Neural progenitor cell (in vitro differentiated cells): Measurements from ENCODE around the gene SCN1B. TPM values are rescaled to one million over a fixed set of nuclear protein-coding genes. Genes with fewer than 3 reads are reported as not detected.
"Not testable (repeated sequence)": the region's sequence is repeated elsewhere in the genome, so short reads cannot be mapped to it uniquely, and the experiment has no call there.

ENCODE experiments used
- DNase-seq: peaks from one replicate; pipeline ENCODE4 v3.0.0-alpha.2; 2016; ENCODE audit warnings: low spot score
- H2AFZ ChIP-seq: fragments of 200-600 bp; sonication (generic); replicated peaks from 2 replicates; pipeline ENCODE4 v1.6.1; 2016; ENCODE audit warnings: antibody characterized with exemption
- H3F3A ChIP-seq: fragments of 200-600 bp; sonication (generic); 2 replicates; pipeline ENCODE4 v1.6.1; 2016; ENCODE audit warnings: antibody characterized with exemption, low read depth
- H3K27ac ChIP-seq: fragments of 200-600 bp; sonication (generic); 2 replicates; pipeline ENCODE4 v1.5.1; 2016; ENCODE audit warnings: mild to moderate bottlenecking
- H3K27me3 ChIP-seq: fragments of 200-600 bp; sonication (generic); 2 replicates; pipeline ENCODE4 v1.6.1; 2016; ENCODE audit warnings: mild to moderate bottlenecking, moderate library complexity
- H3K36me3 ChIP-seq: fragments of 200-600 bp; sonication (generic); 2 replicates; pipeline ENCODE4 v1.5.1; 2016
- H3K4me1 ChIP-seq: fragments of 200-600 bp; sonication (generic); 2 replicates; pipeline ENCODE4 v1.6.1; 2016; ENCODE audit warnings: mixed run types
- H3K4me2 ChIP-seq: fragments of 200-600 bp; sonication (generic); 2 replicates; pipeline ENCODE4 v1.6.1; 2016
- H3K4me3 ChIP-seq: fragments of 200-600 bp; sonication (generic); 2 replicates; pipeline ENCODE4 v1.5.1; 2016
- H3K79me2 ChIP-seq: fragments of 200-600 bp; sonication (generic); 2 replicates; pipeline ENCODE4 v1.6.1; 2016; ENCODE audit warnings: low read depth
- H3K9ac ChIP-seq: fragments of 200-600 bp; sonication (generic); 2 replicates; pipeline ENCODE4 v1.6.1; 2016
- H3K9me3 ChIP-seq: fragments of 200-600 bp; sonication (generic); 2 replicates; pipeline ENCODE4 v1.5.1; 2016; ENCODE audit warnings: low read depth
- H4K20me1 ChIP-seq: fragments of 200-600 bp; sonication (generic); 2 replicates; pipeline ENCODE4 v1.6.1; 2016; ENCODE audit warnings: low read depth
- H3K27ac Mint-ChIP-seq: 3 replicates; pipeline ENCODE4 v1.8.0; 2021; ENCODE audit warnings: mixed read lengths
- H3K27me3 Mint-ChIP-seq: 2 replicates; pipeline ENCODE4 v1.8.0; 2022; ENCODE audit warnings: low read depth, mild to moderate bottlenecking, inconsistent platforms, moderate library complexity, mixed read lengths; ENCODE audit not compliant: insufficient read depth
- H3K36me3 Mint-ChIP-seq: 3 replicates; pipeline ENCODE4 v1.8.0; 2021; ENCODE audit warnings: mixed read lengths
- H3K4me1 Mint-ChIP-seq: 3 replicates; pipeline ENCODE4 v1.8.0; 2021; ENCODE audit warnings: mixed read lengths
- H3K4me3 Mint-ChIP-seq: 3 replicates; pipeline ENCODE4 v1.8.0; 2021; ENCODE audit warnings: mild to moderate bottlenecking, moderate library complexity, mixed read lengths
- H3K9me3 Mint-ChIP-seq: 3 replicates; pipeline ENCODE4 v1.8.0; 2020; ENCODE audit warnings: mixed read lengths
- CTCF ChIP-seq: fragments of 200-600 bp; sonication (generic); IDR thresholded peaks from 2 replicates; pipeline ENCODE4 v1.5.1; 2017; ENCODE audit warnings: antibody characterized with exemption, mild to moderate bottlenecking
- EZH2 ChIP-seq: fragments of 200-600 bp; sonication (generic); IDR thresholded peaks from 2 replicates; pipeline ENCODE4 v1.6.1; 2017; ENCODE audit warnings: antibody characterized with exemption, mild to moderate bottlenecking, moderate library complexity
- EZH2phosphoT487 ChIP-seq: fragments of 200-600 bp; sonication (generic); IDR thresholded peaks from 2 replicates; pipeline ENCODE4 v1.6.1; 2017; ENCODE audit warnings: antibody characterized with exemption
- total RNA-seq: library from RNA; depleted of rRNA; stranded (reverse); fragments of >200 nt; gene quantifications from 2 replicates; pipeline ENCODE4 v1.2.3, GENCODE V29; 2015; ENCODE audit warnings: low replicate concordance

SCN1B gene
- total RNA-seq, 1 donor from 2014 or later, result 2.2 TPM

- H3K9me3 Mint-ChIP-seq, result no peaks in the 10 kb centered on the region
- Histone ChIP-seq H3K4me1 (peaks cover 6% of the 10 kb centered on the region), H3K9me3 (no peaks in the 10 kb centered on the region), H2AFZ (no peak overlapping the region), H3K79me2 (peaks cover 64% of the 10 kb centered on the region), H3K9ac (no peak overlapping the region), H3F3A (peaks cover 9% of the 10 kb centered on the region), H3K4me2 (no peak overlapping the region), H3K4me3 (no peak overlapping the region), H3K27me3 (no peaks in the 10 kb centered on the region), H3K27ac (no peak overlapping the region), H3K36me3 (no peaks in the 10 kb centered on the region), H4K20me1 (peaks cover 62% of the 10 kb centered on the region)
- H3K27ac Mint-ChIP-seq, result no peak overlapping the region
- H3K4me1 Mint-ChIP-seq, result peaks cover 23% of the 10 kb centered on the region
- DNase-seq, result no peak
- H3K36me3 Mint-ChIP-seq, result peaks cover 20% of the 10 kb centered on the region
- H3K4me3 Mint-ChIP-seq, result no peak overlapping the region
- TF ChIP-seq CTCF (no peak), EZH2 (no peak), EZH2phosphoT487 (no peak)
- peaks cover 6% of the 10 kb centered on the region for H3K27me3 Mint-ChIP-seq
Observed at GRCh38 chr19:35006999-35007365, 23.3 kb upstream of the SCN1B start.

- not testable (repeated sequence) for H3K4me1 ChIP-seq, H3K9me3 Mint-ChIP-seq, H3K4me3 Mint-ChIP-seq, H3K27ac ChIP-seq, H3K4me2 ChIP-seq, H3K4me3 ChIP-seq, H3F3A ChIP-seq, H3K9ac ChIP-seq, H3K36me3 ChIP-seq, H3K9me3 ChIP-seq, H2AFZ ChIP-seq, DNase-seq, H3K27me3 Mint-ChIP-seq, H3K27me3 ChIP-seq, H3K27ac Mint-ChIP-seq
- H3K79me2 ChIP-seq, result peaks cover 59% of the 10 kb centered on the region
- H3K36me3 Mint-ChIP-seq, result peaks cover 24% of the 10 kb centered on the region
- peaks cover 20% of the 10 kb centered on the region for H3K4me1 Mint-ChIP-seq
- H4K20me1 ChIP-seq, result peaks cover 61% of the 10 kb centered on the region
Observed at GRCh38 chr19:35007427-35007826, 22.8 kb upstream of the SCN1B start.

GRCh38 chr19:35008891-35009341 lies 21.4 kb upstream of the SCN1B start:
- Histone ChIP-seq H4K20me1 (peaks cover 46% of the 10 kb centered on the region), H3K27me3 (no peaks in the 10 kb centered on the region), H3K9ac (no peak overlapping the region), H2AFZ (no peak overlapping the region), H3K4me1 (peaks cover under 1% of the 10 kb centered on the region), H3K9me3 (no peaks in the 10 kb centered on the region), H3K27ac (no peak overlapping the region), H3K36me3 (no peaks in the 10 kb centered on the region), H3K4me3 (no peak overlapping the region), H3K79me2 (peaks cover 46% of the 10 kb centered on the region), H3F3A (peaks cover 7% of the 10 kb centered on the region), H3K4me2 (no peak overlapping the region)
- H3K4me3 Mint-ChIP-seq, result no peak overlapping the region
- peaks cover 8% of the 10 kb centered on the region for H3K27me3 Mint-ChIP-seq
- no peak for DNase-seq
- H3K9me3 Mint-ChIP-seq, result no peaks in the 10 kb centered on the region
- H3K36me3 Mint-ChIP-seq, result peaks cover 27% of the 10 kb centered on the region
- H3K27ac Mint-ChIP-seq, result no peak overlapping the region
- peaks cover 6% of the 10 kb centered on the region for H3K4me1 Mint-ChIP-seq
- TF ChIP-seq EZH2 (no peak), CTCF (no peak), EZH2phosphoT487 (no peak)

GRCh38 chr19:35009424-35010415 lies 20.6 kb upstream of the SCN1B start:
- H4K20me1 ChIP-seq, result peaks cover 38% of the 10 kb centered on the region
- H3F3A ChIP-seq, result peaks cover 7% of the 10 kb centered on the region
- H3K9me3 ChIP-seq, result no peaks in the 10 kb centered on the region
- H2AFZ ChIP-seq, result no peak overlapping the region
- H3K27me3 Mint-ChIP-seq, result peaks cover 11% of the 10 kb centered on the region
- H3K27ac ChIP-seq, result no peak overlapping the region
- peaks cover 32% of the 10 kb centered on the region for H3K36me3 Mint-ChIP-seq
- H3K27me3 ChIP-seq, result no peaks in the 10 kb centered on the region
- H3K36me3 ChIP-seq, result no peaks in the 10 kb centered on the region
- no peak overlapping the region for H3K9ac ChIP-seq
- H3K79me2 ChIP-seq, result peaks cover 37% of the 10 kb centered on the region
- no peak for TF ChIP-seq EZH2phosphoT487
- TF ChIP-seq CTCF, result no peak
- no peak for TF ChIP-seq EZH2
- H3K4me1 ChIP-seq, result no peaks in the 10 kb centered on the region
- H3K27ac Mint-ChIP-seq, result no peak overlapping the region
- no peak overlapping the region for H3K4me3 ChIP-seq
- H3K4me3 Mint-ChIP-seq, result no peak overlapping the region
- no peak for DNase-seq
- H3K9me3 Mint-ChIP-seq, result no peaks in the 10 kb centered on the region
- no peak overlapping the region for H3K4me2 ChIP-seq
- H3K4me1 Mint-ChIP-seq, result no peaks in the 10 kb centered on the region
